Astrocyte (in vitro differentiated cells and primary cell): ENCODE data around the gene UBE2E2. TPM values are rescaled to one million over a fixed set of nuclear protein-coding genes. Genes with fewer than 3 reads are reported as not detected.

ENCODE experiments used
- DNase-seq: peaks from one replicate; pipeline ENCODE4 v3.0.0-alpha.2; 2010; ENCODE audit warnings: low read depth
- FAIRE-seq: peaks from 2 replicates; lab custom pipeline; 2011; peaks lifted over from hg19 to GRCh38; lab: Jason Lieb, UNC
- H2AFZ ChIP-seq: 2 replicates; pipeline ENCODE4 v1.6.0; 2012; ENCODE audit warnings: low read depth, low read length, inconsistent platforms
- H3K27ac ChIP-seq: 2 replicates; pipeline ENCODE4 v1.5.1; 2011; ENCODE audit warnings: low read depth, low read length, inconsistent platforms
- H3K27me3 ChIP-seq: 2 replicates; pipeline ENCODE4 v1.6.0; 2011; ENCODE audit warnings: low read length, inconsistent platforms; ENCODE audit not compliant: insufficient read depth
- H3K36me3 ChIP-seq: 2 replicates; pipeline ENCODE4 v1.5.1; 2011; ENCODE audit warnings: low read length, inconsistent platforms; ENCODE audit not compliant: insufficient read depth
- H3K4me1 ChIP-seq: 2 replicates; pipeline ENCODE4 v1.5.1; 2011; ENCODE audit warnings: low read length, inconsistent platforms; ENCODE audit not compliant: insufficient read depth
- H3K4me2 ChIP-seq: 2 replicates; pipeline ENCODE4 v1.6.0; 2012; ENCODE audit warnings: low read length, inconsistent platforms
- H3K4me3 ChIP-seq: 2 replicates; pipeline ENCODE4 v1.5.1; 2011; ENCODE audit warnings: low read depth, mild to moderate bottlenecking, low read length, inconsistent platforms; ENCODE audit not compliant: insufficient read depth
- H3K79me2 ChIP-seq: 2 replicates; pipeline ENCODE4 v1.6.0; 2012; ENCODE audit warnings: mild to moderate bottlenecking, low read length, inconsistent platforms; ENCODE audit not compliant: insufficient read depth
- H3K9ac ChIP-seq: 2 replicates; pipeline ENCODE4 v1.6.0; 2012; ENCODE audit warnings: mild to moderate bottlenecking, low read length, inconsistent platforms
- H3K9me3 ChIP-seq: 2 replicates; pipeline ENCODE4 v1.5.1; 2012; ENCODE audit warnings: low read depth, mild to moderate bottlenecking, low read length, inconsistent platforms; ENCODE audit not compliant: insufficient read depth
- H4K20me1 ChIP-seq: 2 replicates; pipeline ENCODE4 v1.6.0; 2012; ENCODE audit warnings: low read length, inconsistent platforms; ENCODE audit not compliant: insufficient read depth
- H3K27ac Mint-ChIP-seq: one replicate; pipeline ENCODE4 v1.8.0; 2021; ENCODE audit warnings: mild to moderate bottlenecking, mixed read lengths; ENCODE audit not compliant: unreplicated experiment
- H3K27me3 Mint-ChIP-seq: one replicate; pipeline ENCODE4 v1.8.0; 2021; ENCODE audit warnings: low read depth, mixed read lengths; ENCODE audit not compliant: unreplicated experiment
- H3K36me3 Mint-ChIP-seq: one replicate; pipeline ENCODE4 v1.8.0; 2021; ENCODE audit warnings: low read depth, mixed read lengths; ENCODE audit not compliant: unreplicated experiment
- H3K4me1 Mint-ChIP-seq: one replicate; pipeline ENCODE4 v1.8.0; 2021; ENCODE audit warnings: low read depth, mixed read lengths; ENCODE audit not compliant: unreplicated experiment
- H3K4me3 Mint-ChIP-seq: one replicate; pipeline ENCODE4 v1.8.0; 2021; ENCODE audit warnings: mild to moderate bottlenecking, moderate library complexity, mixed read lengths; ENCODE audit not compliant: unreplicated experiment
- H3K9me3 Mint-ChIP-seq: one replicate; pipeline ENCODE4 v1.8.0; 2021; ENCODE audit warnings: mild to moderate bottlenecking, mixed read lengths; ENCODE audit not compliant: unreplicated experiment
- CTCF ChIP-seq: IDR thresholded peaks from 2 replicates; pipeline ENCODE4 v1.5.1; 2011; ENCODE audit warnings: low read depth, mild to moderate bottlenecking, inconsistent platforms, low read length, moderate library complexity; ENCODE audit not compliant: insufficient read depth
- EZH2 ChIP-seq: IDR thresholded peaks from 2 replicates; pipeline ENCODE4 v1.6.1; 2012; ENCODE audit warnings: mild to moderate bottlenecking, low read length, inconsistent platforms; ENCODE audit not compliant: insufficient read depth
- total RNA-seq: library from RNA; stranded (reverse); gene quantifications from 2 replicates; pipeline ENCODE4 v1.2.1, GENCODE V29; 2021

Gene UBE2E2
- total RNA-seq, 1 donor from 2014 or later: 89.8 TPM

DNA sequence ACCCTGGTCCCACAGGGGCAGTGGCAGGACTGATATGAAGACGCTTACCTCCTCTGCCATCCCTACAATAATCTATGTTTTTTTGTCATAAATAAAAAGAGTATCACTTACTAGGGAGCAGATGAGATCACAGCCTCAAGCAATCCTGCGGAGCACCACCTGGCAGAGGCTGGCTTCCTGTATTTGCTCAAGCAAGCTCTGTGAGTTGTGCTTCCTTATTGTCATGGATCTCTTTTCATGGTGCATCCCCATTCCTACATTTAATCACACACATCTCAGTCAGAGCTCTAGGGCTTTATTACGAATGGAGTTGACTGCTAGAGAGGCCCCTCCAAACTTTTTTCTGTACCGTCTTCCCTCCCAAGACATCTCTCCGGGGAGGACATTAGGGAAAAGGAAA is 186.0 kb downstream of the UBE2E2 start:
- Mint-ChIP-seq H3K4me1 (peaks cover 2% of the 10 kb centered on the region), H3K9me3 (peaks cover 6% of the 10 kb centered on the region), H3K36me3 (peaks cover 7% of the 10 kb centered on the region), H3K4me3 (no peak overlapping the region), H3K27me3 (no peaks in the 10 kb centered on the region), H3K27ac (no peak overlapping the region)
- FAIRE-seq (no peak), DNase-seq (no peak)
- Histone ChIP-seq H3K36me3 (no peaks in the 10 kb centered on the region), H3K27ac (no peak overlapping the region), H3K4me2 (no peak overlapping the region), H2AFZ (no peak overlapping the region), H3K4me1 (no peaks in the 10 kb centered on the region), H3K4me3 (no peak overlapping the region), H3K9me3 (no peaks in the 10 kb centered on the region), H3K9ac (no peak overlapping the region), H3K79me2 (peaks cover 8% of the 10 kb centered on the region), H4K20me1 (peaks cover 33% of the 10 kb centered on the region), H3K27me3 (no peaks in the 10 kb centered on the region)
- TF ChIP-seq CTCF (no peak), EZH2 (no peak)

GRCh38 chr3:23389686-23390085 is 186.6 kb downstream of the UBE2E2 start:
- H4K20me1 ChIP-seq: peaks cover 32% of the 10 kb centered on the region
- H3K9me3 ChIP-seq: no peaks in the 10 kb centered on the region
- H3K79me2 ChIP-seq: peaks cover 8% of the 10 kb centered on the region
- Mint-ChIP-seq H3K9me3 (peaks cover 6% of the 10 kb centered on the region), H3K36me3 (peaks cover 7% of the 10 kb centered on the region), H3K4me3 (no peak overlapping the region), H3K4me1 (peaks cover 2% of the 10 kb centered on the region), H3K27ac (no peak overlapping the region), H3K27me3 (no peaks in the 10 kb centered on the region)
- DNase-seq: no peak
- no peak overlapping the region for H2AFZ ChIP-seq
- no peak overlapping the region for H3K4me3 ChIP-seq
- H3K4me1 ChIP-seq: no peaks in the 10 kb centered on the region
- H3K36me3 ChIP-seq: no peaks in the 10 kb centered on the region
- H3K27ac ChIP-seq: no peak overlapping the region
- no peak overlapping the region for H3K4me2 ChIP-seq
- no peak overlapping the region for H3K9ac ChIP-seq
- no peak for TF ChIP-seq CTCF
- TF ChIP-seq EZH2: no peak
- FAIRE-seq: no peak
- H3K27me3 ChIP-seq: no peaks in the 10 kb centered on the region

DNA sequence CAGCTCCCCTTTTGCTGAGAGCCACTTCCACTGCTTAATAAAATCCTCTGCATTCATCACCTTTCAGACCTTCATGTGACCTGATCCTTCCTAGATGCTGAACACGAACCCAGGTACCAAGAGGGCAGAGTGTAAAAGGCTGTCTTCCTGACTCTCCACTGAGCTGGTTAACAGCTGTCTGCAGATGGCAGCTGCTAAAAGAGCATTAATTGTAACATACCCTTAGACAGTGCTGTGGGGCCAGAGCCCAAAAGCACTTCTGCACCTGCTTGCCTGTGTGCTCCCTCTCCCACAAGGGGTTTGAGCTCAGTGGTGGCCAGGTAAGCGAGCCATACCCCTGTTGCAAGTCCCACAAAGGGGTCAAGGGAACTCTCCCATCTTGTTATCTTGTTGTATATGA is 187.3 kb downstream of the UBE2E2 start:
- H3K4me3 ChIP-seq: no peak overlapping the region
- TF ChIP-seq CTCF (no peak), EZH2 (no peak)
- peaks cover 2% of the 10 kb centered on the region for H3K4me1 Mint-ChIP-seq
- no peaks in the 10 kb centered on the region for H3K4me1 ChIP-seq
- H3K4me2 ChIP-seq: no peak overlapping the region
- H3K27ac ChIP-seq: no peak overlapping the region
- H3K36me3 Mint-ChIP-seq: peaks cover 7% of the 10 kb centered on the region
- DNase-seq (no peak), FAIRE-seq (no peak)
- no peak overlapping the region for H3K9ac ChIP-seq
- H3K27me3 Mint-ChIP-seq: no peaks in the 10 kb centered on the region
- H3K36me3 ChIP-seq: no peaks in the 10 kb centered on the region
- no peak overlapping the region for H3K27ac Mint-ChIP-seq
- H3K79me2 ChIP-seq: peaks cover 5% of the 10 kb centered on the region
- H3K9me3 Mint-ChIP-seq: peaks cover 6% of the 10 kb centered on the region
- no peaks in the 10 kb centered on the region for H3K9me3 ChIP-seq
- peaks cover 27% of the 10 kb centered on the region for H4K20me1 ChIP-seq
- no peak overlapping the region for H2AFZ ChIP-seq
- no peaks in the 10 kb centered on the region for H3K27me3 ChIP-seq
- no peak overlapping the region for H3K4me3 Mint-ChIP-seq
